Amniotic stem cell (primary cell): Measurements from ENCODE around the gene AKAP13.
A peak's percentile ranks its signal among the peaks of the same experiment; 100 is the strongest.
"Not testable (repeated sequence)": the region's sequence is repeated elsewhere in the genome, so short reads cannot be mapped to it uniquely, and the experiment has no call there.

Experiments
- DNase-seq: peaks from one replicate; lab custom pipeline; 2025; lab: John Stamatoyannopoulos, UW

The AKAP13 gene

DNA sequence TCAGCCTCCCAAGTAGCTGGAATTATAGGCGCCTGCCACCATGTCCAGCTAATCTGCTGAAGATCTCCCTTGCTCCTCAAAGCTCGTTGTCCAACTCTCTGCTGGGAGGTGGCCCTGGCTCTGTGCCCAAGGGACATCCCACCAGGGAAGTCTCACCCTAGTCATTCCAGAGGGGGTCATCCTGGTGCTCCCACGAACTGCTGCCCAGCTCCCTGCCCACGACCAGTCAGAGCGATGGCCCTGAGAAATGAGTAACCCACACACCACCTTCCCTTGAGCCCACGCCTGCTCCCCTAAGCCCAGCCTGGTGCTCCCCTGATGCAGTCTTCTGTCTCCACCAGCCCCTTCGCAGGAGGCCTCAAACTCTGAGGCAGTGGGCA is 409.1 kb downstream of the AKAP13 start:
- no peak for DNase-seq

GRCh38 chr15:85792102-85792731 is 411.8 kb downstream of the AKAP13 start:
- DNase-seq = no peak

DNA sequence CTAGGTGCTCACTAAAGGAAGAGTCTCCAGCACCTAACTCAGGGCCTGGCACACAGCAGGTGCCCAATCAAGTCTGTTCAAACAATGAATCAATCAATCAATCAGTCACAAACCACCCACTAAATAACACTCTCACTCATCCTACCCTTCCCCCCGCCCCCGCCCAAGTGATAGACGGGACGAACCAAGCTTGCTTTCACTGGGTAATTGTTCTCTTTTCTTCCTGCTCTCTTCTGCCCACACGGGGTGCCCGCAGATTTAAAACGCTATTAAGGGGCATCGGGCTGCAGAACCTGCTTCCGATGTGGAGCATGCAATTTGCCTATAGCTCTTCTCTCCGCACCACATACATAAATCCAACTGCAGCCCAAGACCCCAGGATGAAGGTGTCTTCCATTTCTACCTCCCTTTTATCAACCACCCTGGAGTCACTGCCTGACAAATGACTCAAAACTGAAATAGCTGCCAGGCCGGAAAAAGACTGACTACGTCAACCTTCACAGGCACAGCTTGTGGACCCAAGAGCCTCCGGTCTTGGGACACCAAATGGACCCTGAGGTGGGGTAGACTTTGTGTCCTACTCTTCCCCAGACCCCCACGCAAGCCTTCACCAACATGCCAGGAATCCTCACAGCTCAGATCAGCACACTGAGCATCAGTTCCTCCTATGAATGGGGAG is 412.6 kb downstream of the AKAP13 start:
- no peak for DNase-seq

DNA sequence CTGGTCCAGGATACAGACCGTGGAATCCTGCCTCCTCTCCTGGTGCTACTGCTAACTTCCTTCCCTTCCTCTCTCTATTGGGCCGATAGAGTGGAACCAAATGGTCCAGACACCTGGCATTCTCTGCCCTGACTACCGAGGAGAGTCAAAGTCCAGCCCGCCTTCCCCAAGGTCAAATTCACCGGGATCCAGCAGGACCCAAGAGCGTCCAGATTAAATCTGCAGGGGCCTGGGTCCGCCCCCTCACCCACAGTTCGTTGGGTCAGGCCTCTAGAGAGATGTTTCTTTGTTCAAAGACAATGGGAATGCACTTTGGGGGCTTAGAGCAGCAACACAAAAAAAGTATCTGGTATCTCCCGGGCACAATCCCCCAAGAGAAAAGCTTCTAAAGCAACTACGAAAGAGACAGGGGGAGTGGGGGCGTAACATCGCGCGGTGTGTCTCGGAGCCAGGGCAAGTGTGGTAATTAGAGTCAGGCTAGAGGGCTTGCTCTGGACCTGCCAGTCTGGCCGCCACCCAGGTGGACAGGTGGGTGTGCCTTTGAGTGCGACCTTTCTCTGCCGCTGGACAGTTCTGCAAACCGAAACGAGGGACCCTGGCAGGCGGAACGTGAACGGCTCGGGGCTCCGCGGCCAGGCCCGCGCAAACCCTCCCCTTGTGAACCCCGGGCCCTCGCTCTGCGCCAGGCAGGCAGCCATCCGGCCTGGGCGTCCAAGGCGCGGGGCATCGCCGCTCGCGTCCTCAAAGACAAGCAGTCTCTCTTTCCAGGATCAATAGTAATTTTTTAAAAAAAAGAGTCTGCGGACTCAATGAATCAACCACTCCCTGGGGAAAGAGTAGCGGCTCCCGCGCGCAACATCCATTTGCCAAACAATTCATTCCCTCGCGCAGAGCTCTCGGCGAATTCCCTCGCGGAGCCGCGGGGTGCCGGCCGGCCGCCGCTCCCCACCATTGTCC is 413.5 kb downstream of the AKAP13 start:
- no peak for DNase-seq

GRCh38 chr15:85794598-85795336 is 414.4 kb downstream of the AKAP13 start, which contains the start of gene KLHL25:
KLHL25 (minus strand) TSS chr15:85794925; CDS start chr15:85769810, 25,115 bp downstream.
- DNase-seq = peak; percentile 86

- no peak for DNase-seq
Observed at GRCh38 chr15:85795337-85796305, 415.2 kb downstream of the AKAP13 start.

- DNase-seq = not testable (repeated sequence)
Observed at GRCh38 chr15:85796371-85796770, 416.0 kb downstream of the AKAP13 start.
